H4 (cell line): Measurements from ENCODE around the gene FIBP. TPM values are rescaled to one million over a fixed set of nuclear protein-coding genes. Genes with fewer than 3 reads are reported as not detected.
"Not testable (repeated sequence)": the region's sequence is repeated elsewhere in the genome, so short reads cannot be mapped to it uniquely, and the experiment has no call there.

Experiments used
- DNase-seq: peaks from one replicate; pipeline ENCODE4 v3.0.0-alpha.2; 2015; ENCODE audit warnings: low spot score
- total RNA-seq: library from RNA; depleted of rRNA; stranded (reverse); fragments of >200 nt; shearing (Covaris generic); gene quantifications from 2 replicates; pipeline ENCODE4 v1.2.3, GENCODE V29; 2014

FIBP gene
- total RNA-seq, 1 experiment from 2014 or later, result 175 TPM

DNA sequence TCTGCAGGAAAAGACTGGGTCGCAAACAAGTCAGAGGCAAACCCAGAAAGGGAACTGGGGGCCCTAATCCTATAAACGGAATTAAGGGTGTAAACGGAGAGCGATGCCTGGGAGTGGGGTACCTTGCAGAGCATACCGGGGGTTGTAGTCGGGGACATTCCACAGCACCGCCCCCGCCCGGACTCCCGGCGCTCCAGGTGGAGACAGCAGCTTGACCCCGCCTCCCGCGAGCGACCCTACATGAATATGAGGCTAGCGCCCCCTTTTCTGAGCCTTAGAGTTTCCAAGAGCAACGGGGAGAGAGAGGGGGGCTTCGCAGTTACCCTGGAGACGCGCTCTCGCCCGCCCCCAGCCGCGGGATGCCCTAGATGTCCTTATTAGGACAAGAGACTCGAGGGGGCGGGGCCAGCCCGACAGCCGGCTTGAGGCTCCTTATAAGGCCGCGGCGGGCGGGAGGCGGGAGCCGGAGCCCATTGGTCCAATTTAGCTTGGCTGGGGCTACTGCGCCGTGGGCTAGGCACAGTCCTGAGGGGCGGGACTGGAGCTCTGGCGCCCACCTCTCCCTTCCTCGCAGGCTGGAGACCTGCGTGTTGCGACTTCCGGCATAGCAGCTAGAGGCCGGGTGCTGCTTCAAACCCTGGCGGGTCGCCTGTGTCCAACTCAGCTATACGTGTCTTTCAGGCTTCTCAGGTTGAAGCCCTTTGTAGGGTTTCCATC is 29.0 kb downstream of the FIBP start:
- peak; percentile 98 for DNase-seq

GRCh38 chr11:65858681-65859087 is 29.6 kb downstream of the FIBP start:
- no peak for DNase-seq

DNA sequence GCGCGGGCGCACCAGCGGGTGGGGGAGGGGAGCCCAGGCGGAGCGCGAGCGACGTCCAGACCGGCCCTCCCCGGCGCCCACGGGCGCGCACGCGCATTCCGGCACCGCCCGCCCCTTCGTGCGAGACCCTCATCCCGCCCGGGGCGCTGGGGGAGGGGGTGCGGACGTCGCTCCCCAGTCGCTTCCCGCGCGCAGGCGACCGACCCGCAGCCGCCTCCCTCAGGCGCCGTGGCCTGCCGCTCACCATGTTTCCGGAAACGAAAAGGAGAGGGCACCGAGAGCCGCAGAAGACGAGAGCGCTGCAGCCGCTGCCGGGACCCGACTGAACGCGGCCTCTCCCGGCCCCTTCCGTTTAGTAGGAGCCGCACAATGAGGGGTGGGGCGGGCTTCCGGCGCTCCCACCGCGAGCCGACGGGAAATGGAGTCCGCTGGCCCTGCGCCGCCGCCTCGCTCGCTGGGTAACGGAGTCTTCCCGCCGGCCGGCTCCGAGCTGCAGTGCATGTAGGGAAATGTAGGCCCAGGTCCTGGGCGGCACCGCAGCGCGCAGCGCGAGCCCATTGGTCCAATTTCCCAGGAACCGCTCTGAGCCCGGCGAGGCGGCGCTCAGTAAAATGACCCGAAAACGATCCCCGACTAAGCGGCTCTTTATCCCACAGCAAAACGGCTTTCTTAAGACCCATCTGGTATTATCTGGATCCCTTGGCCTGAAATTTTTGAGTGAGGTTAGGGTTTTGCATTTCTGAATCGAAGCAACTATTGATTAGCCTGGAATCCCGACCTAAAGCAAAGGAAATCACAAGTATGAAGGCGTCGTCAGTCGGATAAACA is 30.2 kb downstream of the FIBP start, which contains the start of gene CFL1:
Gene CFL1, minus strand, starts transcription at position 328 of the 828 bp plus-strand sequence. Its CDS starts 81 bp downstream, at position 247.
- DNase-seq, result peak; percentile 97

DNA sequence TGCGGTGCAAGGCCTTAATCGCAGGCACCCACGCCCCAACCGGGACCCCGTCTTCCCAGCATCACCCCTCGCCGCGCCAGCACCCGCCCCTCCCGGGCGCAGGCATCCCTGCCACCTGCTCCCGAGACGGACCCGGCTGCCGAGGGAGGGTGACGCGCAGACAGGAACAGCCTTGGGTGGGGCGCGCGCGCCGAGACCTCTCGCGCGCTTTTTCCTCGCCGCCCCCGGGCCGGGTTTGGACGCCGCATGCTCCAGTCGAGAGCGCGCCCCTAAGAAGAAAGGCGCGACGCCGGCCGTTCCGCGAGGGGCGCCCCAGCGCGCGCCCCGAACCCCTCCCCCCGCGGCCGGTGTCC is 30.8 kb downstream of the FIBP start:
- DNase-seq, result no peak

DNA sequence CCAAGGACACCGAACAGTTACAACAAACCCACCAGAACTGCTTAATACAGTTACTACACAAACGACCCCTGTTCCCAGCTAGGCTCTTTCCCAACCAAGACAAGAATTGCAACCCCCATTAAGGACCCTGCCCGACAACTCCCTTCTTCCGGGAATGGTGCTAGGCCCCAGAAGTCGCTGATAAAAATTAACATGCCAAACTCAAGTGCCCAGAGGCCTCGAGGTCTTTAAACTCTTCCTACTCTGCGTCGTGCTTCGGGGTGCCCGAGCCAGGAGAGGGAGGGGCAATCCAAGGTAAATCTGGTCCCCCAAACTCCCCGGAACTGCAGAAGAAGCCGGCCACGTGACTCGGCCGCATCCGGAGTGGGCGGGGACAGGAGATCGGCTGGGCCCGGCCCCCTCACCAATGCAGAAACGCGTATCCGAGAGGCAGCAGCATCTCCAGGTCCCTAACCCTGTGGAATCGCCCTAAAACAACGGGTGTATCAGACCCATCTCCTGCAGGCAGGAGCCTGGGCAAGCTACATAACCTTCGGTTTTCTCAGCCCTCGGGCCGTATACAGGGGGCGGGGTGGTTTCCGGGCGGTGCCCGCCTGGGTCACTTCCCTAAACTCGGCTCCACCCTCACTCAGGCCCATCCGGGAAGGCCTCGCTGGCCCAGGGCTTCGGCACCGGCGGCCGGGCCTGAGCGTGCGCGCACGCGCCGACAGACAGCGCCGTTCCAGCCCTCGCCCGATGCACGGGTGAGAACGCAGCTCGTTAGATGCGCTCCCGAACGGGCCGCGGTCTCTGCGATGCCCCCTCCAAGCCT is 31.4 kb downstream of the FIBP start:
- DNase-seq, result peak; percentile 63

GRCh38 chr11:65855927-65856363 is 32.3 kb downstream of the FIBP start:
- peak; percentile 10 for DNase-seq

GRCh38 chr11:65854852-65855837 is 33.1 kb downstream of the FIBP start:
- DNase-seq, result no peak

GRCh38 chr11:65854161-65854592 is 34.1 kb downstream of the FIBP start:
- DNase-seq, result no peak

GRCh38 chr11:65853246-65853979 is 34.9 kb downstream of the FIBP start:
- DNase-seq, result no peak

- DNase-seq, result peak; percentile 10
These were observed 35.6 kb downstream of the FIBP start for GRCh38 chr11:65852508-65853245.

GRCh38 chr11:65851811-65852507 is 36.3 kb downstream of the FIBP start:
- DNase-seq, result peak; percentile 8

GRCh38 chr11:65851083-65851579 is 37.1 kb downstream of the FIBP start:
- peak; percentile 27 for DNase-seq

GRCh38 chr11:65850217-65851082 is 37.8 kb downstream of the FIBP start:
- DNase-seq, result peak; percentile 4

- peak; percentile 4 for DNase-seq
These were observed 38.5 kb downstream of the FIBP start for GRCh38 chr11:65849771-65850216.

DNA sequence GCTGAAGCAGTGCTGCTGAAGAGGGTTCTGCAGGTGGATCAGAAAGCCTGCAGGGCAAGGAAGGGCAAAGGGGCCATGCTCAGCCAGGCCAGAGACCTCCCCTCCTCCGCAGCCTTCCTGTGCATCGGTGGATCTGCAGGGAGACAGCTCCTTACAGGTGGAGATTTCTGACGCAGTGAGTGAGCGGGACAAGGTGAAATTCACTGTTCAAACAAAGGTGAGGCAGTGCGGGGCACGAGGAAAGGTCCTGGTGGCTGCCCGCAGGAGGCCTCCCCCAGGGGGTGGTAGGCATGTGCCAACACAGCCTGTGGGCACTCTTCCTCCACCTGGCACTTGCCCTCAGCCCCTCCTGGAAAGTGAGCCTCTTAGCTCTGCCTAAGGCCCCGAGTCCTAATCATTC is 38.9 kb downstream of the FIBP start:
- no peak for DNase-seq

DNA sequence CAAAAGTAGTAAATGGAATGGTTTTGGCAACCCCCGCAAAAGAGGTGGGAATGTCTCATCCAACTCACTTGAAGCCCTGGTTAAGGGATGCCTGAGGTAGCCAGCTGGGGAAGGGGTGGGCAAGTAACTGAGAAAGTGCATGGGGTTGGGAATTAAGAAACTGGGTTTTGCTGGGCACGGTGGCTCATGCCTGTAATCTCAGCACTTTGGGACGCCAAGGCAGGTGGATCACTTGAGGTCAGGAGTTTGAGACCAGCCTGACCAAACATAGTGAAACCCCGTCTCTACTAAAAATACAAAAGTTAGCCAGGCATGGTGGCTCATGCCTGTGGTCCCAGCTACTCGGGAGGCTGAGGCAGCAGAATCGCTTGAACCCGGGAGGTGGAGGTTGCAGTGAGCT is 39.6 kb downstream of the FIBP start:
- not testable (repeated sequence) for DNase-seq

- no peak for DNase-seq
These were observed 40.5 kb downstream of the FIBP start for GRCh38 chr11:65847746-65848145.
